Activated CD4-positive, CD25-positive, alpha-beta regulatory T cell (primary cell): ENCODE data around the gene PAM16.

Experiments
- DNase-seq, 4 experiments: peaks; one replicate each; lab custom pipeline; 2025; lab: John Stamatoyannopoulos, UW

PAM16 gene

GRCh38 chr16:4298761-4299522, 52.2 kb downstream of the PAM16 start:
- DNase-seq, result no peak

- no peak for DNase-seq
Measured at GRCh38 chr16:4297480-4297879, 53.6 kb downstream of the PAM16 start.

GRCh38 chr16:4295581-4295980, 55.5 kb downstream of the PAM16 start:
- no peak for DNase-seq

GRCh38 chr16:4293822-4294457, 57.2 kb downstream of the PAM16 start:
- DNase-seq, result no peak

- no peak for DNase-seq
Measured at GRCh38 chr16:4293181-4293716, 57.9 kb downstream of the PAM16 start.

GRCh38 chr16:4291699-4292098, 59.4 kb downstream of the PAM16 start:
- no peak for DNase-seq
